Activated naive CD8-positive, alpha-beta T cell treated with anti-CD3 and anti-CD28 coated beads, Interleukin-2, amount 10 ng/mL, durations not matched to agents 7 days and 5 days (primary cell): ENCODE measurements around the gene COL23A1. TPM values are rescaled to one million over a fixed set of nuclear protein-coding genes. Genes with fewer than 3 reads are reported as not detected.

Source experiments
- ATAC-seq: fragments of 150-1000 bp; cut with Tn5 transposase; one replicate; pipeline ENCODE4 v1.10.0; 2021; ENCODE audit warnings: low read depth, moderate library complexity
- POLR2A ChIA-PET: fragments of 350-600 bp; sonication (Branson Sonifier 250); formaldehyde crosslinking; loops from one replicate; lab custom pipeline; 2021; ENCODE audit warnings: antibody characterized with exemption; lab: Charles Lee
- DNase-seq: peaks from one replicate; pipeline ENCODE4 v3.0.0; 2021
- H3K27ac Mint-ChIP-seq: one replicate; pipeline ENCODE4 v1.8.0; 2022; ENCODE audit warnings: mild to moderate bottlenecking, mixed read lengths
- H3K27me3 Mint-ChIP-seq: one replicate; pipeline ENCODE4 v1.8.0; 2022; ENCODE audit warnings: mild to moderate bottlenecking, moderate library complexity, mixed read lengths
- H3K36me3 Mint-ChIP-seq: one replicate; pipeline ENCODE4 v1.8.0; 2021; ENCODE audit warnings: mild to moderate bottlenecking, mixed read lengths
- H3K4me1 Mint-ChIP-seq: one replicate; pipeline ENCODE4 v1.8.0; 2021; ENCODE audit warnings: mixed read lengths
- H3K4me3 Mint-ChIP-seq: one replicate; pipeline ENCODE4 v1.8.0; 2022; ENCODE audit warnings: mild to moderate bottlenecking, moderate library complexity, mixed read lengths
- H3K9me3 Mint-ChIP-seq: one replicate; pipeline ENCODE4 v1.8.0; 2021; ENCODE audit warnings: mixed read lengths
- total RNA-seq, 2 experiments: library from RNA; stranded (reverse); gene quantifications; one replicate each; pipeline ENCODE4 v1.2.3, GENCODE V29; 2021

COL23A1 gene
- total RNA-seq, 2 experiments from 2014 or later, result 0.60 to 0.83 TPM

GRCh38 chr5:178297751-178298150 lies 292.4 kb downstream of the COL23A1 start:
- ATAC-seq (no peak), DNase-seq (no peak)
- POLR2A ChIA-PET, result no interaction called here
- Mint-ChIP-seq H3K27me3 (peaks cover 2% of the 10 kb centered on the region), H3K4me3 (no peak overlapping the region), H3K27ac (no peak overlapping the region), H3K9me3 (peaks cover 1% of the 10 kb centered on the region), H3K4me1 (no peaks in the 10 kb centered on the region), H3K36me3 (no peaks in the 10 kb centered on the region)

GRCh38 chr5:178296066-178296465 lies 294.1 kb downstream of the COL23A1 start:
- DNase-seq, result no peak
- peaks cover 1% of the 10 kb centered on the region for H3K9me3 Mint-ChIP-seq
- no peaks in the 10 kb centered on the region for H3K36me3 Mint-ChIP-seq

GRCh38 chr5:178295589-178295988 lies 294.6 kb downstream of the COL23A1 start:
- Mint-ChIP-seq H3K4me3 (no peak overlapping the region), H3K4me1 (no peaks in the 10 kb centered on the region), H3K27me3 (peaks cover 6% of the 10 kb centered on the region), H3K27ac (no peak overlapping the region), H3K36me3 (no peaks in the 10 kb centered on the region), H3K9me3 (peaks cover 1% of the 10 kb centered on the region)
- DNase-seq (no peak), ATAC-seq (no peak)
- POLR2A ChIA-PET, result no interaction called here

More at GRCh38 chr5:178296066-178296465, 294.1 kb downstream of the COL23A1 start:
- H3K4me3 Mint-ChIP-seq, result no peak overlapping the region
- H3K4me1 Mint-ChIP-seq, result no peaks in the 10 kb centered on the region
- POLR2A ChIA-PET, result no interaction called here
- no peak for ATAC-seq
- H3K27ac Mint-ChIP-seq, result no peak overlapping the region
- peaks cover 6% of the 10 kb centered on the region for H3K27me3 Mint-ChIP-seq

GRCh38 chr5:178293815-178294214 lies 296.4 kb downstream of the COL23A1 start:
- H3K4me3 Mint-ChIP-seq, result no peak overlapping the region
- DNase-seq (no peak), ATAC-seq (no peak)
- H3K36me3 Mint-ChIP-seq, result no peaks in the 10 kb centered on the region
- peaks cover 1% of the 10 kb centered on the region for H3K9me3 Mint-ChIP-seq
- POLR2A ChIA-PET, result no interaction called here
- H3K27ac Mint-ChIP-seq, result no peak overlapping the region
- H3K4me1 Mint-ChIP-seq, result no peaks in the 10 kb centered on the region
- peaks cover 8% of the 10 kb centered on the region for H3K27me3 Mint-ChIP-seq

GRCh38 chr5:178293400-178293799 lies 296.8 kb downstream of the COL23A1 start:
- ATAC-seq (no peak), DNase-seq (no peak)
- no peak overlapping the region for H3K27ac Mint-ChIP-seq
- peaks cover 8% of the 10 kb centered on the region for H3K27me3 Mint-ChIP-seq
- peaks cover 1% of the 10 kb centered on the region for H3K9me3 Mint-ChIP-seq
- POLR2A ChIA-PET, result no interaction called here
- H3K4me3 Mint-ChIP-seq, result no peak overlapping the region
- H3K36me3 Mint-ChIP-seq, result no peaks in the 10 kb centered on the region
- no peaks in the 10 kb centered on the region for H3K4me1 Mint-ChIP-seq

- no peaks in the 10 kb centered on the region for H3K4me1 Mint-ChIP-seq
- H3K27me3 Mint-ChIP-seq, result peaks cover 11% of the 10 kb centered on the region
- POLR2A ChIA-PET, result no interaction called here
- peaks cover 1% of the 10 kb centered on the region for H3K9me3 Mint-ChIP-seq
- DNase-seq (peak; percentile 6), ATAC-seq (no peak)
- no peaks in the 10 kb centered on the region for H3K36me3 Mint-ChIP-seq
- no peak overlapping the region for H3K27ac Mint-ChIP-seq
- no peak overlapping the region for H3K4me3 Mint-ChIP-seq
Observed at GRCh38 chr5:178292826-178293205, 297.4 kb downstream of the COL23A1 start.

GRCh38 chr5:178291969-178292825 lies 298.0 kb downstream of the COL23A1 start:
- no peaks in the 10 kb centered on the region for H3K4me1 Mint-ChIP-seq
- no peak overlapping the region for H3K27ac Mint-ChIP-seq
- peaks cover 11% of the 10 kb centered on the region for H3K27me3 Mint-ChIP-seq

GRCh38 chr5:178291161-178291561 lies 299.0 kb downstream of the COL23A1 start:
- Mint-ChIP-seq H3K27ac (no peak overlapping the region), H3K27me3 (peaks cover 11% of the 10 kb centered on the region), H3K4me1 (no peaks in the 10 kb centered on the region), H3K9me3 (peaks cover 1% of the 10 kb centered on the region), H3K4me3 (no peak overlapping the region), H3K36me3 (no peaks in the 10 kb centered on the region)
- ATAC-seq (no peak), DNase-seq (no peak)
- POLR2A ChIA-PET, result no interaction called here

More at GRCh38 chr5:178291969-178292825, 298.0 kb downstream of the COL23A1 start:
- no peak for ATAC-seq
- no peaks in the 10 kb centered on the region for H3K36me3 Mint-ChIP-seq
- DNase-seq, result no peak
- POLR2A ChIA-PET, result no interaction called here
- peaks cover 1% of the 10 kb centered on the region for H3K9me3 Mint-ChIP-seq
- no peak overlapping the region for H3K4me3 Mint-ChIP-seq

- Mint-ChIP-seq H3K27me3 (peaks cover 11% of the 10 kb centered on the region), H3K4me1 (no peaks in the 10 kb centered on the region), H3K4me3 (no peak overlapping the region), H3K36me3 (no peaks in the 10 kb centered on the region), H3K27ac (no peak overlapping the region), H3K9me3 (no peaks in the 10 kb centered on the region)
- ATAC-seq, result no peak
- no peak for DNase-seq
- POLR2A ChIA-PET, result no interaction called here
Observed at GRCh38 chr5:178290376-178290775, 299.8 kb downstream of the COL23A1 start.

GRCh38 chr5:178289438-178289837 lies 300.8 kb downstream of the COL23A1 start:
- Mint-ChIP-seq H3K36me3 (no peaks in the 10 kb centered on the region), H3K27ac (no peak overlapping the region), H3K4me1 (no peaks in the 10 kb centered on the region), H3K27me3 (peaks cover 11% of the 10 kb centered on the region), H3K4me3 (no peak overlapping the region), H3K9me3 (no peaks in the 10 kb centered on the region)
- POLR2A ChIA-PET, result no interaction called here
- ATAC-seq (no peak), DNase-seq (no peak)

- no peak for DNase-seq
- Mint-ChIP-seq H3K27ac (no peak overlapping the region), H3K4me3 (no peak overlapping the region), H3K9me3 (peaks cover 4% of the 10 kb centered on the region), H3K4me1 (no peaks in the 10 kb centered on the region), H3K27me3 (peaks cover 14% of the 10 kb centered on the region), H3K36me3 (peaks cover 2% of the 10 kb centered on the region)
- POLR2A ChIA-PET, result no interaction called here
- no peak for ATAC-seq
Observed at GRCh38 chr5:178288401-178289368, 301.5 kb downstream of the COL23A1 start.

- POLR2A ChIA-PET, result no interaction called here
- DNase-seq, result no peak
- Mint-ChIP-seq H3K9me3 (peaks cover 9% of the 10 kb centered on the region), H3K36me3 (peaks cover 4% of the 10 kb centered on the region), H3K27ac (no peak overlapping the region), H3K4me3 (no peak overlapping the region), H3K27me3 (peaks cover 12% of the 10 kb centered on the region), H3K4me1 (no peaks in the 10 kb centered on the region)
- no peak for ATAC-seq
Observed at GRCh38 chr5:178287791-178288105, 302.4 kb downstream of the COL23A1 start.

GRCh38 chr5:178287091-178287790 lies 303.0 kb downstream of the COL23A1 start:
- H3K4me3 Mint-ChIP-seq, result no peak overlapping the region
- peaks cover 8% of the 10 kb centered on the region for H3K27me3 Mint-ChIP-seq
- peaks cover 9% of the 10 kb centered on the region for H3K9me3 Mint-ChIP-seq
- H3K27ac Mint-ChIP-seq, result no peak overlapping the region
- no peak for ATAC-seq
- no peaks in the 10 kb centered on the region for H3K4me1 Mint-ChIP-seq
- H3K36me3 Mint-ChIP-seq, result peaks cover 4% of the 10 kb centered on the region
- DNase-seq, result no peak
- POLR2A ChIA-PET, result no interaction called here
